ENCODE measurements around the gene NKD2.

NKD2 gene

GRCh38 chr5:1029945-1030625 lies 21.5 kb downstream of the NKD2 start:
- DNase-seq (ENCODE audit: low read depth), result no peak

- no peak for DNase-seq (ENCODE audit: low read depth)
Measured at GRCh38 chr5:1030801-1031271, 22.2 kb downstream of the NKD2 start.

- DNase-seq (ENCODE audit: low read depth), result no peak
Measured at GRCh38 chr5:1031306-1031959, 22.8 kb downstream of the NKD2 start.

- DNase-seq (ENCODE audit: low read depth), result no peak
Measured at GRCh38 chr5:1032011-1032410, 23.4 kb downstream of the NKD2 start.

GRCh38 chr5:1032551-1033027 lies 24.0 kb downstream of the NKD2 start:
- DNase-seq (ENCODE audit: low read depth), result no peak

GRCh38 chr5:1033178-1033577 lies 24.6 kb downstream of the NKD2 start:
- DNase-seq (ENCODE audit: low read depth), result no peak

GRCh38 chr5:1033606-1034420 lies 25.2 kb downstream of the NKD2 start:
- DNase-seq (ENCODE audit: low read depth), result no peak

- no peak for DNase-seq (ENCODE audit: low read depth)
Measured at GRCh38 chr5:1034421-1034905, 25.9 kb downstream of the NKD2 start.

GRCh38 chr5:1034986-1035385 lies 26.4 kb downstream of the NKD2 start:
- DNase-seq (ENCODE audit: low read depth), result no peak

GRCh38 chr5:1035421-1036405 lies 27.1 kb downstream of the NKD2 start:
- DNase-seq (ENCODE audit: low read depth), result no peak

GRCh38 chr5:1036504-1037122 lies 28.0 kb downstream of the NKD2 start:
- no peak for DNase-seq (ENCODE audit: low read depth)

- DNase-seq (ENCODE audit: low read depth), result no peak
Measured at GRCh38 chr5:1037123-1037670, 28.6 kb downstream of the NKD2 start.

GRCh38 chr5:1037671-1038416 lies 29.2 kb downstream of the NKD2 start:
- no peak for DNase-seq (ENCODE audit: low read depth)

- DNase-seq (ENCODE audit: low read depth), result no peak
Measured at GRCh38 chr5:1038417-1039209, 30.0 kb downstream of the NKD2 start.

GRCh38 chr5:1039210-1039548 lies 30.6 kb downstream of the NKD2 start:
- no peak for DNase-seq (ENCODE audit: low read depth)

- DNase-seq (ENCODE audit: low read depth), result no peak
Measured at GRCh38 chr5:1039706-1040260, 31.2 kb downstream of the NKD2 start.

GRCh38 chr5:1040571-1040970 lies 32.0 kb downstream of the NKD2 start:
- no peak for DNase-seq (ENCODE audit: low read depth)

GRCh38 chr5:1041225-1042143 lies 32.9 kb downstream of the NKD2 start:
- no peak for DNase-seq (ENCODE audit: low read depth)
